Retinal pigment epithelial cell (primary cell): ENCODE measurements around the gene KLHL5.

Experiments
- DNase-seq: peaks from one replicate; pipeline ENCODE4 v3.0.0-alpha.2; 2010; ENCODE audit warnings: low read depth
- H3K4me3 ChIP-seq: 2 replicates; pipeline ENCODE4 v1.5.1; 2011; ENCODE audit warnings: mild to moderate bottlenecking, low read length, control low read depth, moderate library complexity
- TF ChIP-seq, protein P1 (sequence below): conservative IDR thresholded peaks from 2 replicates; pipeline ENCODE4 v1.5.1; 2011; ENCODE audit warnings: low read depth, low read length, control low read depth, inconsistent platforms

Gene KLHL5

DNA sequence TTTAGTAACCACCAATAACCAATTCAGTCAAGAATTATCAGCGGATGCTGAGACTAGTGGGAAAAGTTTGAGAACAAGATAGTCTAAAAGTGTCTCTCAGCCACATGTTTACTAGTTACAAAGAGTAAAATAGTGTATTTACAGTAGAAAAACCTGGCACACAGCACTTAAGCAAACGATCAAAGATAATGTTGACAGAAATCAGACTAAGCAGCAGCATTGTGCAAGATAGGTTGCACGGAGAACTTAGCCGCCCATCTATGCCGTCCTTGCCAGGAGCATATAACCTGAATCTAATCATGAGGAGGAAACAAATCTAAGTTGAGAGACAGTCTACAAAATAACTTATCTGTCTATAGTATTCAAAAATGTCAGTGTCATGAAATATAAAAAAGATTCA, 35.3 kb downstream of the KLHL5 start:
- TF ChIP-seq, protein P1, sequence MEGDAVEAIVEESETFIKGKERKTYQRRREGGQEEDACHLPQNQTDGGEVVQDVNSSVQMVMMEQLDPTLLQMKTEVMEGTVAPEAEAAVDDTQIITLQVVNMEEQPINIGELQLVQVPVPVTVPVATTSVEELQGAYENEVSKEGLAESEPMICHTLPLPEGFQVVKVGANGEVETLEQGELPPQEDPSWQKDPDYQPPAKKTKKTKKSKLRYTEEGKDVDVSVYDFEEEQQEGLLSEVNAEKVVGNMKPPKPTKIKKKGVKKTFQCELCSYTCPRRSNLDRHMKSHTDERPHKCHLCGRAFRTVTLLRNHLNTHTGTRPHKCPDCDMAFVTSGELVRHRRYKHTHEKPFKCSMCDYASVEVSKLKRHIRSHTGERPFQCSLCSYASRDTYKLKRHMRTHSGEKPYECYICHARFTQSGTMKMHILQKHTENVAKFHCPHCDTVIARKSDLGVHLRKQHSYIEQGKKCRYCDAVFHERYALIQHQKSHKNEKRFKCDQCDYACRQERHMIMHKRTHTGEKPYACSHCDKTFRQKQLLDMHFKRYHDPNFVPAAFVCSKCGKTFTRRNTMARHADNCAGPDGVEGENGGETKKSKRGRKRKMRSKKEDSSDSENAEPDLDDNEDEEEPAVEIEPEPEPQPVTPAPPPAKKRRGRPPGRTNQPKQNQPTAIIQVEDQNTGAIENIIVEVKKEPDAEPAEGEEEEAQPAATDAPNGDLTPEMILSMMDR = no peak
- DNase-seq = no peak
- no peak overlapping the region for H3K4me3 ChIP-seq

DNA sequence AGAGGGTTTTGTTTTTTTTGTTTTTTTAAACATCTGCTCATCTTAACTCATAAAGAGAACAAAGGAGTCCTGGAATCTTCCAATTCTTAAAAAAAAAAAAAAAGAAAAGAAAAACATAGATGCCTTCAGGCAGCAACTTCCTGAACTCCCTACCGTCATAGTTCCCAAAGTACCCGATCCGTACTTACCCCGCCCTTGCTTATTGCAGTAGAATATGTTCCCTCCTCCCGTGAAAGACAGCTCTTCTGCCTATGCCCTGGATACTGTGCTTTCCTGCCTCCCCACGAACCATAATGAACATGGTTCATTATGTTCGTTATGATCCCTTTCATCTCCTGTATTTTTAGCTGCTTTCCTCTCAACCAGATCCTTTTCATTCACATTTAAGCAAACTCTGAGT, 40.3 kb downstream of the KLHL5 start:
- no peak for DNase-seq
- TF ChIP-seq, protein P1 = no peak
- no peak overlapping the region for H3K4me3 ChIP-seq

DNA sequence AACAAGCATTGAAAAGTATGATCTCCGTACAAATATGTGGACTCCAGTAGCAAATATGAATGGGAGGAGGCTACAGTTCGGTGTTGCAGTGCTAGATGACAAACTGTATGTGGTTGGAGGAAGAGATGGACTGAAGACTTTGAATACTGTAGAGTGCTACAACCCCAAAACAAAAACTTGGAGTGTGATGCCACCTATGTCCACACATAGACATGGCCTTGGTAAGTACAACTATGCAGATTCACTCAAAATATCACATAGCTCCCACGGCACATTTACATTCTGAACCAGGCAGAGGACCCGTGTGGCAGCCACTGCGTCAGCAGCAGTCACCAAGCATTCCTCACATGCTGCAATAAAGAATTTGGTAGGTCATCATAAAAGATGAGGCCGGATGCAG, 41.3 kb downstream of the KLHL5 start:
- TF ChIP-seq, protein P1 = no peak
- no peak for DNase-seq
- no peak overlapping the region for H3K4me3 ChIP-seq

DNA sequence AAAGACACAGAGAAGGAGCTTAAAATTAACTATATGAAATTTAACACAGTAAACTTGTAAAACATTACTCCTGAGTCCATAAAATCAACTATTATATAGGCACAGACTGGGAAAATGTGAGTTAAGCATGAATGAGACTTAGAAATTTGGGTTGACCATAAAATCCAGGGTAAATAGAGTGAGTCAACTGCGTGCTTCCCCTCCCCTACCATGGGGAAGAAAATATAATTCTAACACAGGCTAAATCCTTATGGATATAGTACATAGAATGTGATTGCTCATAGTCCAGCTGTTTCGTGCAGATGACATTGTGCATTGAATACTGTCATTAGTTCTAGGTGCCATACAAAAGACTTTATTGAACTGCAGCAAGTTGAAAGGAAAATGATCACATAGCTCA, 42.2 kb downstream of the KLHL5 start:
- DNase-seq = no peak
- H3K4me3 ChIP-seq = no peak overlapping the region
- TF ChIP-seq, protein P1 = no peak

DNA sequence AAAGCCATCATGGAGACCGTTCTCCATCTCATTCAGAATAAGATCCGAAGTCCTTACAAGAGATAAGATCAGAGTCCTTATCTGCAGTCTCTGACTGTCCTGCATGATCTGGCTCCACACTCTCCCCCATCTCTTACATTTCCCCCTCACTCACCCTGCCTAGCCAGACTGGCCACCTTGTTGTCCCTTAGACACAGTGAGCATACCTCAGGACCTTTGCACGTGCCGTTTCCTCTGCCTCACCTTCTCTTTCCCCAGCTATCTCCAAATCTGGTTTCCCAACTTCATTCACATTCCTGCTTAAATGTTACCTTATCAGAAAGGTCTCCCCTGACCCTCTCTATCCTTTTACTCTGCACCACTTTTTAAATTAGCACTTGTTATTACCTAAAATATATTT, 44.0 kb downstream of the KLHL5 start:
- no peak for DNase-seq
- TF ChIP-seq, protein P1 = no peak
- no peak overlapping the region for H3K4me3 ChIP-seq

DNA sequence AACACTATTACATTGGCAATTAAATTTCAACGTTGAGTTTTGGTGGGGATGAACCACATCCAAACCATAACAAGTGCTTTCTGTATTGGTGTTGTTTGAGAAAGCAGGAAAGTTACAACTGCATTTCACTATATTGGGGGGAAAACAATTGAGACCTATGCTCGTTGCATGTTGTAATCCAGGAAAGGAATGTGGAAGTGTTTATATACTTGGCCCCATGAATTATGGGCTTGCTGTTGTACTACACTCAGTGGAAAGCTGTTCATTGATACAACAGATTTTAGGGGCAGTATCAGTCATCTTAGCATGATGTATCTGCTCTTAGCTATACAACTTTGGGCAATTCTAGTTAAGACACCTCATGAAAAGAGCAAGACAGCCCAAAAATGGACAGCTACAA, 52.4 kb downstream of the KLHL5 start:
- DNase-seq = no peak
- no peak overlapping the region for H3K4me3 ChIP-seq
- TF ChIP-seq, protein P1 = no peak

DNA sequence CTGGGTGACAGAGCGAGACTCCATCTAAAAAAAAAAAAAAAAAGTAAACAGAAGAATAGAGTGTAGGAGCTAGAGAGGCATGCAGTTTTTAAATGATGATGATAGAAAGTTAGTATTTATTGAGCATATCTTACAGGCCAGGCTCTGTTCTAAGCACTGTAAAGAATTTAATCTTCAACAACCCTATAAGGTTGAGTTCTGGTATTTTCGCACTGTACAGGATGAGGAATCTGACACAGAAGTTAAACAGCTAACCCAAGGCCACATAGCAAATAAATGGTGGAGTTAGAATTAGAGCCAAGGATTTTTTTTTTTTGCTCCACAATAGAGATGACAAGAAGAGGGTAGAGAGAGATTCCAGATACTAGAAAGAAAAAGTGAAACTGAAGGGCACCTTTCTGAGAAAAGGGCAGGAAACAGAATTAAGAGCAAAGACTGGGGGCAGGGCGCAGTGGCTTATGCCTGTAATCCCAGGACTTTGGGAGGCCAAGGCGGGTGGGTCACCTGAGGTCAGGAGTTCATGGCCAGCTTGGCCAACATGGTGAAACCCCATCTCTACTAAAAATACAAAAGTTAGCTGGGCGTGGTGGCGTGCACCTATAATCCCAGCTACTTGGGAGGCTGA, 56.1 kb downstream of the KLHL5 start:
- DNase-seq = no peak
- H3K4me3 ChIP-seq = no peak overlapping the region
- TF ChIP-seq, protein P1 = no peak
